HG02623 (cell line): ENCODE results near the gene TBC1D2B.
"Not testable (repeated sequence)": the region's sequence is repeated elsewhere in the genome, so short reads cannot be mapped to it uniquely, and the experiment has no call there.

Experiments used
- ATAC-seq: cut with Tn5 transposase; IDR thresholded peaks from one replicate; pipeline ENCODE4 v1.9.1; 2021; ENCODE audit warnings: moderate library complexity; ENCODE audit not compliant: unreplicated experiment

Gene TBC1D2B

GRCh38 chr15:77958716-77959431 is 118.6 kb downstream of the TBC1D2B start:
- ATAC-seq, result not testable (repeated sequence)

- ATAC-seq, result not testable (repeated sequence)
These were observed 119.5 kb downstream of the TBC1D2B start for GRCh38 chr15:77958021-77958420.

- ATAC-seq, result not testable (repeated sequence)
These were observed 123.6 kb downstream of the TBC1D2B start for GRCh38 chr15:77953926-77954325.

GRCh38 chr15:77952928-77953446 is 124.5 kb downstream of the TBC1D2B start:
- not testable (repeated sequence) for ATAC-seq

GRCh38 chr15:77951105-77951786 is 126.3 kb downstream of the TBC1D2B start:
- not testable (repeated sequence) for ATAC-seq

- ATAC-seq, result not testable (repeated sequence)
These were observed 127.0 kb downstream of the TBC1D2B start for GRCh38 chr15:77950470-77950869.

GRCh38 chr15:77945566-77945965 is 131.9 kb downstream of the TBC1D2B start:
- no peak for ATAC-seq
